ENCODE measurements around the gene GPC6.

The GPC6 gene

DNA sequence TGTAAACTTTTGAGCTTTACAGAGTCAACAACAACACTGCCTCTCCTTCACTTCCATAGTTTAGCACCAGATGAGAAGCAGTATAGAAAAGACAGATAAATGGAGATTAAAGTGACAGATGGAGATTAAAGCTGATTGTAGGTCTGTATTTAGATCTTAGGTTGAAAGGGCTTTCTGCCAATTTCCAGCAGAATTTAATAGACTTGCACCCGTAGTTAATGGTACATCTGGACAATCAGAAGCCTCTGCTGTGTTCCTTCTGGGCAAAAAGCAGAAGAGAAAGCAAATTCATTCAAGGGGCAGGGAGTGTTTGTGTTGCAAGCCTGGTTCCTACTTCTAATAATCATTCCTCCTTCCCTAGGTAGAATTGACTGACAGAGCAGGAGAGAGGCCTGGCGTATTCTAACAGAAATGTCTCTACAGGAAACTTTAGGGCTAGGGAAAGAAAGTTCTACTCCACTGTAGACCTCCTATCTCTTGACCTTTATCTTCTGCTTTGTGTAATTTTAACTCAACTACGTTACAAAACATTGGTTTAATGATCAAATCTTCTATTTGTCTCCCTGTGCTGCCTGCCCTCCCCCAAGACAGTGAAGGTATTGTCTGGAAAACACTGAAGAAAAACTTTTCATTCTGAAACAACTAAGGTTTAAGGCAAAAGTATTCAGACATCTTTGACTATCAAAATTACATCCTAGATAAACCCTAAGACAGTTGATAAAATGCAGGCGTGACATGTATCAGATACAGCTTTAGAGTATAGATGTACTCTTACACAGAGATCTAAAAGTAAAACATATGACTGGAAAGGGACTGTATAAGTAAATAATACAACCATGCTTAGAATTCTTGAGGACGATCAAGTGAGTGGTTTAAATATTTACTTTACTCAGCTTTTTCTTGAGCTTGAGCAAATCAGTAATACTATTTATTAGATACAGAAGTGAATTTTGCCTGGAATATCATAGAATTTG, 44.4 kb downstream of the GPC6 start:
- no peak for TF ChIP-seq ZNF274 (IDR thresholded peaks at IDR 0.05; ENCODE audit: low read depth, low read length)
- H3K4me3 ChIP-seq (ENCODE audit: low read length) = no peak overlapping the region

DNA sequence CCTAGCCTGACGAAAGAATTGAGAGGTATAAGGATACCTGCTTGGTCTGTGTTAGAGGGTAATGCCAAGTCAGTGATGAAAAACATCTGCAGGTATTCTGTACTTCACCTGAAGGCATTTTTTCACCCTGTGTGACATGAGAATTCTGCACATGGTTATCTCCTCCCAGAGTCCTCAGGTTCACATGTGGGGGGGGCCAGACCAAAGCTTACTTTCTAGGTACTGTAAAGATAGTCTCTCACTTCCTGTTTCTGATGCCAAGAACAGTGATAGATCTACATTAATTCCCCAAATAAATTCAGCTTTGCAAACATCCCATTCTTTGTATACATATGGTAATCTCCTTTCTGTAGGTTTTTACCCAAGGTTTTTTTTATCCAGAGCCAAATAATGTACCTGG, 53.4 kb downstream of the GPC6 start:
- TF ChIP-seq ZNF274 (IDR thresholded peaks at IDR 0.05; ENCODE audit: low read depth, low read length) = no peak
- no peak overlapping the region for H3K4me3 ChIP-seq (ENCODE audit: low read length)

DNA sequence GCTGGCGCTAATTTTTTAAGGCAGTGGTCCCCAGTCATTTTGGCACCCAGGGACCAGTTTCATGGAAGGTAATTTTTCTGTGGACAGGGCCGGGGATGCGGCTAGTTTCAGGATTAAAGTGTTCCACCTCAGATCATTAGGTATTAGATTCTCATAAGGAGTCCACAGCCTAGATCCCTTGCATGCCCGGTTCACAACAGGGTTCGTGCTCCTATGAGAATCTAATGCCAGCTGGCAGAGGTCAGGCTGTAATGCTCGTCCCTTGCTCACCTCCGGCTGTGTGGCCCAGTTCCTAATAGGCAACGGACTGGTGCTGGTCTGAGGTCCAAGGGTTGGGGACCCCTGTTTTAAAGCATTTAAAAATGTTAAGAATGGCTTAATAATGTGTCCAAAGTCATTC, 54.1 kb downstream of the GPC6 start:
- no peak for TF ChIP-seq ZNF274 (IDR thresholded peaks at IDR 0.05; ENCODE audit: low read depth, low read length)
- H3K4me3 ChIP-seq (ENCODE audit: low read length) = no peak overlapping the region

DNA sequence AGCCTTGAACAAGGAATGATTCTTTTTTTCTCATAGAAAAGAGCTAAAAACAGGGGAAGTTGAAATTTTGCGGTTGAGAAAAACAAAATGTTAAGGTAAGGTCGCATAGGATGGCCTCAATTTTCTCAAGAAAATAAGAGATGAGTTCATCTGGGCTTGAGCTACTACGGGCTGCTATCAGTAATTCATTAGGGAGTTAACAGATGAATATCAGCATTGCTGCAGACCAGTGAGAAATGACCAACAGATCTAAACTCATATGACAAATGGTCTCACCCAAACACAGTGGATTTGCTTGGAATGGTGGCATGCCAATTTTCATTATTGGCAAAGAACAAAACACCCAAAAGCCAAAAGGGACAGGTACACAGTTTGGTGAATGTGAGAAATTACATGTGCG, 56.6 kb downstream of the GPC6 start:
- no peak for TF ChIP-seq ZNF274 (IDR thresholded peaks at IDR 0.05; ENCODE audit: low read depth, low read length)
- H3K4me3 ChIP-seq (ENCODE audit: low read length) = no peak overlapping the region

DNA sequence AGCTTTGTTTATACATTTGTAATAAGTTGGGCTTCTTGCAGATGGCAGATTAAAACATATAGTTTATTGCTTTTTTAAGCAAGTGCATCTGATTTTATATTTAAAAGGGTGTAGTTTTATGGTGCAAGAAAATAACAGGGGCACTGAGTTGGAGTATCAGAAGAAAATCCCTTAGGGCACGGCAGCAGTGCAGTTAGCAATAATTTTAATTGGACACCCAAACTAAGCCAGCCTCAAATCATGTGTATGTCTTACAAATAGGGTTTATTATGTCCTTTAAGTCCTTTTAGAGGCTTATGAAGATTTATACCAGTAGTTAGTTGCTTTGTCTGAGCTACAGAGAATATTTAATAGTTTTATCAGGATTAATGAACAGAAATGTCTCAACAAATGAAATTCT, 57.5 kb downstream of the GPC6 start:
- TF ChIP-seq ZNF274 (IDR thresholded peaks at IDR 0.05; ENCODE audit: low read depth, low read length) = no peak
- H3K4me3 ChIP-seq (ENCODE audit: low read length) = no peak overlapping the region

DNA sequence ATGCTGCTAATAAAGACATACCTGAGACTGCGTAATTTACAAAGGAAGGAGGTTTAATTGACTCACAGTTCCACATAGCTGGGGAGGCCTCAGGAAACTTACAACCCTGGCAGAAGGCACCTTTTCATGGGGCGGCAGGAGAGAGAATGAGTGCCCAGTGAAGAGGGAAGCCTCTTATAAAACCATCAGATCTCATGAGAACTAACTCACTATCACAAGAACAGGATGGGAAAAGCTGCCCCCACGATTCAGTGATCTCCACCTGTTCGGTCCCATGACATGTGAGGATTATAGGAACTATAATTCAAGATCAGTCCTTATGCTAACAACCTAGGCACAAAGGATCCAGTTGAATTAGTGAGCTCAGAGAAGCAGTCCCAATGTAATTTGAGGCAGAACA, 59.4 kb downstream of the GPC6 start:
- no peak overlapping the region for H3K4me3 ChIP-seq (ENCODE audit: low read length)
- no peak for TF ChIP-seq ZNF274 (IDR thresholded peaks at IDR 0.05; ENCODE audit: low read depth, low read length)

DNA sequence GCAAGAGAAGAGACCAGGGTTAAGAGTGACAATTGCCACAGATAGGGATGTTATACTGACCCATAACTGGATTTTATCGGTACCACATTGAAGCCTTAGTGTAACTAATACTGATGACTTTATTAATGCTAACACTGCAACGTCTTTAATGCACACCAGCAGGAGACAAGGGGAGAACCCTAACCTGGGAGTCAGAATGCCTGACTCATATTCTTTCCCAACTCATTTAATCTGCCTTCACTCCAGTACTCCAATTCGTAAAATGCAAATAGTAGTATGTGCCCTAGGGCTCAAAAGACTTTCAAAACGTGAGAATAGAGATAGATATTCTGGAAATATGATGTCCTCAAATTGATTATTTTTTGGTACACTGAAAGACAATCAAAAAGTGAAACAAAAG, 62.4 kb downstream of the GPC6 start:
- no peak for TF ChIP-seq ZNF274 (IDR thresholded peaks at IDR 0.05; ENCODE audit: low read depth, low read length)
- H3K4me3 ChIP-seq (ENCODE audit: low read length) = no peak overlapping the region

DNA sequence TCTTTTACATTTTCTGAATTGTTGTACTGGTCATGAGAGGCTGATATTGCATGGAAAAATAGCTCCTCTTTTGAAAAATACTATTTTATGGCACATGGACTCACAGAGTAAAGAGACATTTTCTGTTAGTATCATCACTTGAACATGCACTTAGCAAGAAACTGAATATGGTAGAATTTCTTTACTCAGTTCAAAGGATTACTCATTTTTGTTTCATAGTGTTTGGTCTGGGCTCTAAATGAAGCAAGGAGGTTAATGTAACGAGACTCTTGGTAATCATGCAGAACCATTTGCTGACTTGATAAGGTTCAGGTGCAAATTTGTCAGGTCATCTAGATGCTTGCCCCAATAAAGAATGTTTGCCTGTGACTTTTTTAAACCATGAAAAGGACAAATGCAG, 63.2 kb downstream of the GPC6 start:
- TF ChIP-seq ZNF274 (IDR thresholded peaks at IDR 0.05; ENCODE audit: low read depth, low read length) = no peak
- H3K4me3 ChIP-seq (ENCODE audit: low read length) = no peak overlapping the region

DNA sequence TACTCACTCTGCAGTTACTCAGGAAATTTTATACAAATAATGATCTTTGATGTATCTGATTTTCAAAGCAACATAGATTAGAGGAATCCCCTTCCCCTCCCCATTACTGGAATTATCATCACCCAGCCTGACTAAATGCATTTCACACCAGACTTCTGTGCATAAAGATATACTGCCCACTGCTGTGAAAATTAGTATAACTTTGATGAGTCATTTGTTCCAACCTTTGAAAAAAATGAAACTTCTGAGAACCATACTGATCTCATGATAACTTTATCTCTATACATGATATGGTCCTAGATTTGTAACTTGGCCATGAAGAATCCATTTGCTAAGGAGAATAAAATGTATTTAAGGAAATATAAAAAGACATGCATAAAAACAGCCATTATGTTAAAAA, 63.9 kb downstream of the GPC6 start:
- H3K4me3 ChIP-seq (ENCODE audit: low read length) = no peak overlapping the region
- TF ChIP-seq ZNF274 (IDR thresholded peaks at IDR 0.05; ENCODE audit: low read depth, low read length) = no peak

DNA sequence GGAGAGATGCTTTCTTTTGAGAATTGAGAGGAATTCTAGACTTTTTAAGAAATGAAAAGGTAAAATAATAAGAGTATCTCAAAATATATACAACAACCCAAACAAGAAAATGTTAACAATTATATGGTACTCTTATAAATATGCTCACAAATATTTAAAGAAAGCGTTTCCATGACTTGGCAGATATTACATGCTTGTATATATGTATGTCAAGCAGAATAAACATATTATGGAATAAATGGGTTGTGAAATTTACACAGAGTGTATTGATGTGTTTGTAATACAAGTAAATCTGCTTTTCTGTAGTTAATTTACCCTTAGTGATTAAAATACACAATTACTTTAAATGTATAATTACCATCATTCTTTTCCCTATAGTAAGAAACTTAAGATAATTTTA, 65.8 kb downstream of the GPC6 start:
- no peak for TF ChIP-seq ZNF274 (IDR thresholded peaks at IDR 0.05; ENCODE audit: low read depth, low read length)

DNA sequence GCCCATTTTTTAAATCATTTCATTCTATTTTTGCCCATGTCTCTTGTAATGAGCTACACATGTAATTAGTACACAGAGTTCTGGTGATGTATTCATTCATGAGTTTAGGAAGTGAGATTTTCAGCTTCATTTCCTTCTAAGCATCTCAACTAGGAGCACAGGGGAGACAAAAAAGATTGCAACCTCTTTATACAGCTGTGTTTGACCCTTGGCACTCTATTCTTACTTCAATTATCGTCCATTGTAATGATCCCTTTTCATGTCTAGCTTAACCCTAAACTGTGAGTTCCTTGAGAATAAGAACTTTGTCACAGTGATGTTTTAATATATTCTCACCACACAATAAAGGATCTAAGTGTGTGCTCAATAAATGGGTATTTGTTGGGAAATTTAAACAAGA, 67.1 kb downstream of the GPC6 start:
- no peak overlapping the region for H3K4me3 ChIP-seq (ENCODE audit: low read length)
- no peak for TF ChIP-seq ZNF274 (IDR thresholded peaks at IDR 0.05; ENCODE audit: low read depth, low read length)

More for the DNA sequence above, 65.8 kb downstream of the GPC6 start:
- H3K4me3 ChIP-seq (ENCODE audit: low read length) = no peak overlapping the region

DNA sequence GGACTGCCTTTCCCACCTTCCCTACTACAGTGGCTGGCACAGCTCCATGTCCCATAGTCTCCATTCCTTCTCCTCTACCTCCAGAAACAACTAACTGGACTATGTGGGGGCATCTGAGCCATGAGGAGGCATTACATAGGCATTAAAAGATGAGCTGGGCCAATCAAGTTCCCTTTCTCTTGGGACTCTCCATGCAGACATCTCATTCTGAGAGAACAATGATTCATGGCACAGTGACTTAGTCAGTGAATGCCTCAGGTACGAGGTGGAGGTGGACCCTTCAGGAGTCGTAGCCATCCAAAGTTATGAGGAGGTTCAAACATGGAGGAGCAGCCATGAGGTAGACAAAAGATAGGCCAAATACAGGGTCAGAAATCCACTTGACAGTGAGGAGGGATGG, 70.0 kb downstream of the GPC6 start:
- H3K4me3 ChIP-seq (ENCODE audit: low read length) = no peak overlapping the region
- TF ChIP-seq ZNF274 (IDR thresholded peaks at IDR 0.05; ENCODE audit: low read depth, low read length) = no peak

DNA sequence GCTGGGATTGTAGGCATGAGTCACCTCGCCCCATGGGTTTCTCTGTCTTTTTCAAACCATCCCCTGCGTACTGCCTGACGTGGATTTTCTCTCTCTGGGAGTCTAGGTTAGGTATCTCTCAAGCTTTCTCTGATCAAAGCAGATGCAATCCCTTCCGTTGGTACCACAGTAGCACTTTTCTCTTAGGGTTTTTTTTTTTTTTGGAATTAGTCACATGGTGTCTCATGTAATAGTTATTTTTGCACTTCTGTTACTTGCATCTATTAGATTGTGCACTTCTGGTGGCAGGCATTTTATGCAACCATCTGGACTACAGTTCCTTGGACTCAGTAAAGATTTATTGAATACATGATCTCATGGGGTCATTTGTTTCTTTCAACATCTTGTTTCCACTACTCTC, 72.1 kb downstream of the GPC6 start:
- no peak overlapping the region for H3K4me3 ChIP-seq (ENCODE audit: low read length)
- TF ChIP-seq ZNF274 (IDR thresholded peaks at IDR 0.05; ENCODE audit: low read depth, low read length) = no peak

DNA sequence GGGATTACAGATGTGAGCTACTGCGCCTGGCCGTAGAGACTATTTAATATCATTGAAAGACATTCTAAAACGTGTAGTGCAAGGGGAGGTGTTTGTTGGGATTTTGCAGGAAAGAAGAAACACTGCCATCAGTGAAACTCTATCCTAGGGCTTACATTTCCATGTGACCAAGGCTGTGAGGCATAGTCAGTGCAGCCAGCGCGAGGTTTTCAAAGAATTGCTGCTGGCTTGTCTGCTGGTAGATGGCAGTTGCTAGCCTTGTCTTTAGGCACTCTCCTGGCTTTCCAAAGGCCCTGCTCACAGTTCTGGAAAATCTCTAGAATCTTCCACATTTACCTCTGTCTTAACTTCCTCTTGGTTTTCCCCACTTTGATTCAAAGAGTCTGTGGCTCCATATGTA, 77.5 kb downstream of the GPC6 start:
- TF ChIP-seq ZNF274 (IDR thresholded peaks at IDR 0.05; ENCODE audit: low read depth, low read length) = no peak
- H3K4me3 ChIP-seq (ENCODE audit: low read length) = no peak overlapping the region

DNA sequence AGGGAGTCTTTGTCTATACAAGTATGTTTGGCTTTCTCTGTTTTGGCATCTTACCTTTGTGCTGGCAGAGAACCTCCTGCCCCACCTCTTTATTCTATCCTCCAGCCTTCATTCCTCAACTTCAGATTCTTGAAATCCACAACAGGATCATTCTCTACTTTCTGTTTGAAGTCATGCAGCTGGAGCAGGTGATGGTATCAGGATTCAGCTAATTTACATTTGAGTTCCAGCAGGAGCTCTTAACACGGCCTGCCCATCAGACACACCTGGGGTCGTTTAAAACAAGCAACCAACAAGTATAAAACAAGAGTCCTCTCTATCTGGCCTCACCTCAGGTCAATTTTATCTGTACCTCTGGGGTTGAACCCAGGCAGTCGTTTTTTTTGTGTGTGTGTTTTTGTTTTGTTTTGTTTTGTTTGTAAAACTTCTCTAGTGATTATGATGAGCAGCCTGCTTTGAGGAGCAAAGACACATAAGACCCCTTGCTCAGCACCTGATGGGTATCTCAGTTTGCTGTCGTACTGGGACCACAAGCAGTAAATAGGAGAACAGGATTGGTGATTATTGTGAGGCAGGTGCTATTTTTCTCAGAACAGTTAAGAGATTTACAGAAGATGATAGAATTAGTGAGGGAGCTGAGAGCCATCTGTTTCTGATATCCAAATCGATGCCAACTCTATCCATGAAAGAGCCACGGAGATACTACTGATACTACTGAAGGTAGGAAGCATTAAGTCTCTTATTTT, 78.4 kb downstream of the GPC6 start:
- no peak overlapping the region for H3K4me3 ChIP-seq (ENCODE audit: low read length)
- no peak for TF ChIP-seq ZNF274 (IDR thresholded peaks at IDR 0.05; ENCODE audit: low read depth, low read length)

Measured in GM08714 (cell line).